Ishikawa (cell line): ENCODE data around the gene NUP214.

ENCODE experiments used
- CEBPB ChIP-seq: IDR thresholded peaks from 2 replicates; pipeline ENCODE4 v1.6.1; 2012
- CREB1 ChIP-seq: IDR thresholded peaks from 2 replicates; pipeline ENCODE4 v1.6.1; 2012; ENCODE audit warnings: low read depth
- EGR1 ChIP-seq: IDR thresholded peaks from 2 replicates; pipeline ENCODE4 v1.6.1; 2012
- EP300 ChIP-seq: IDR thresholded peaks from 2 replicates; pipeline ENCODE4 v1.6.1; 2012; ENCODE audit warnings: borderline replicate concordance
- FOXM1 ChIP-seq: IDR thresholded peaks from 2 replicates; pipeline ENCODE4 v1.6.1; 2012; ENCODE audit warnings: low read depth, borderline replicate concordance
- MAX ChIP-seq: IDR thresholded peaks from 2 replicates; pipeline ENCODE4 v1.6.1; 2012
- NFIC ChIP-seq: IDR thresholded peaks from 2 replicates; pipeline ENCODE4 v1.6.1; 2012
- RAD21 ChIP-seq: IDR thresholded peaks from 2 replicates; pipeline ENCODE4 v1.6.1; 2012; ENCODE audit warnings: low read depth
- REST ChIP-seq: IDR thresholded peaks from 2 replicates; pipeline ENCODE4 v1.6.1; 2012; ENCODE audit warnings: low read depth, mild to moderate bottlenecking
- TAF1 ChIP-seq: IDR thresholded peaks from 2 replicates; pipeline ENCODE4 v1.6.1; 2012; ENCODE audit warnings: low read depth, mild to moderate bottlenecking
- TCF12 ChIP-seq: IDR thresholded peaks from 2 replicates; pipeline ENCODE4 v1.6.1; 2012; ENCODE audit warnings: low read depth
- TEAD4 ChIP-seq: IDR thresholded peaks from 2 replicates; pipeline ENCODE4 v1.6.1; 2012
- USF1 ChIP-seq: IDR thresholded peaks from 2 replicates; pipeline ENCODE4 v1.6.1; 2012
- YY1 ChIP-seq: IDR thresholded peaks from 2 replicates; pipeline ENCODE4 v1.6.1; 2012; ENCODE audit warnings: low read depth
- ZBTB7A ChIP-seq: IDR thresholded peaks from 2 replicates; pipeline ENCODE4 v1.6.1; 2012; ENCODE audit warnings: low read depth

NUP214 gene

GRCh38 chr9:131257266-131258025 lies 132.1 kb downstream of the NUP214 start:
- TF ChIP-seq TCF12 (no peak), YY1 (no peak), MAX (no peak), EGR1 (no peak), USF1 (no peak), CEBPB (no peak), EP300 (no peak), TAF1 (no peak), ZBTB7A (no peak), RAD21 (no peak), FOXM1 (no peak), CREB1 (no peak), NFIC (no peak)

GRCh38 chr9:131258186-131258585 lies 132.8 kb downstream of the NUP214 start:
- TF ChIP-seq YY1, result no peak
- TF ChIP-seq ZBTB7A, result no peak

GRCh38 chr9:131258698-131259431 lies 133.5 kb downstream of the NUP214 start:
- no peak for TF ChIP-seq TCF12
- TF ChIP-seq USF1, result no peak
- TF ChIP-seq REST, result no peak
- no peak for TF ChIP-seq NFIC
- no peak for TF ChIP-seq YY1
- TF ChIP-seq TEAD4, result no peak
- no peak for TF ChIP-seq MAX
- TF ChIP-seq TAF1, result no peak

- TF ChIP-seq EGR1, result no peak
These were observed 134.1 kb downstream of the NUP214 start for GRCh38 chr9:131259432-131259898.

GRCh38 chr9:131259916-131260597 lies 134.7 kb downstream of the NUP214 start:
- TF ChIP-seq CEBPB (no peak), NFIC (no peak), TAF1 (no peak), EP300 (no peak), USF1 (no peak), YY1 (no peak), CREB1 (no peak), RAD21 (no peak), EGR1 (no peak), MAX (no peak), TCF12 (no peak), TEAD4 (no peak), REST (no peak)
